ENCODE results near the gene ERGIC1.
A peak's percentile ranks its signal among the peaks of the same experiment; 100 is the strongest.
"Not testable (repeated sequence)": the region's sequence is repeated elsewhere in the genome, so short reads cannot be mapped to it uniquely, and the experiment has no call there.

Gene ERGIC1

DNA sequence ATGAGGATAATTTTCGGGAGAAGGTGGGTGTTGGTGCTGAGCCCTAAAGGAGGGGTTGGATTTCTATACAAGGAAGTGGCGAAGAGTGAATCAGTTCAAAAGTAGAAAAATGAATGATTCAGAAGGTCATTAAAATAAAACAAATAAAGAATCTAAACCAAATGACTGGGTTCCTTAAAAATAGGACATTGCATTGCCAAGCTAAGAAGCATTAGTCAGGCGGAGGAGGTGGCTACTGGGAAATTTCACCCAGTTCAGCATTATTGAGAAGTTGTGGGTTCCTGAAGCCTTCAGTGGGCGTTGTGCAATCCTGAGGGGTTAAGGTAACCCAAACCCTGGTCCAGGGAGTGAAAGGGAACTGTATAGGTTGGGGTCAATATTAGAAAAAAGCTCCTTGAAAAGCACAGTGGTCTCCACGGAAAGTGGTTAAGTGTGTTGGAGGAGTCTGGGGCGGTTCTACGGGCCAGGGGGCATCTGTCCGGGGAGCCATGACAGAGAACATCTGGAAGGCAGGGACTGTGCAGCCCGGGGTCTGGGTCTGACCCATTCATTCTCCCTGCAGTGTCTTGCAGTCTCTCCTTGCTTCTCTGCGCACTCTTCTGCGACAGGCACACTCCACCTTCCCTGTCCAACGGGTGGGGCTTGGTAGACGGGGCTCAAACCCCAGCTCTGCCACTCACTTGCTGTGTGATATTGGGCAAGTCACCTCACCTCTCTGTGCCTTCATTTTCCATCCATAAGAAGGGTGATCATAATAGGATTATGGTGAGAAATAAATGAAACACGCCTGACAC, 35.4 kb upstream of the ERGIC1 start:
- Histone ChIP-seq H3K4me3 (no peak overlapping the region), H3K27ac (peak overlapping the region in 19 of 21 experiments; percentile 41 to 86 (median 77))

GRCh38 chr5:172799416-172799815, 34.6 kb upstream of the ERGIC1 start:
- H3K4me3 ChIP-seq = no peak overlapping the region
- peak overlapping the region in 19 of 21 experiments; percentile 36 to 86 (median 78) for H3K27ac ChIP-seq

- Histone ChIP-seq H3K4me3 (no peak overlapping the region), H3K27ac (peak overlapping the region in 20 of 21 experiments; percentile 36 to 86 (median 78))
Measured at GRCh38 chr5:172800088-172800551, 33.9 kb upstream of the ERGIC1 start.

- Histone ChIP-seq H3K4me3 (no peak overlapping the region), H3K27ac (peak overlapping the region in 11 of 21 experiments; percentile 5 to 86 (median 77))
Measured at GRCh38 chr5:172801179-172801671, 32.8 kb upstream of the ERGIC1 start.

DNA sequence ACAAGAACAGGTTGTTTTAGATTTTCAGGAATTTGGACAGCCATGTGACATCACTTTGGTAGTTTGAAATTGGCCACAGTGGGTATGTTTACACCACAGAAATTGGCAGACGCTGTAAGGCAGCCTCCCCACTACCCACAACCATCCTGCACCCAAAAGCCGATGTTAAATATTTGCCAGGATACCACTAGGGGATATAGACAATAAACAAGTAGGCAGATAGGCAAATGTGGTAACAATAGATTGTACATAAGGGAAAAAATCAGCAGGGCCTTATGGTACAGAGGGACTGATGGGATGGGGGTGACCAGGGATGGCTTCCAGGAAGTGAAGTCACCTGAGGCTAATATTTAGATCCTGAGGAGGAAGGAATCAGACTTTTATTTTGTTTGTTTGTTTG, 31.9 kb upstream of the ERGIC1 start:
- H3K27ac ChIP-seq = peak overlapping the region in 4 of 21 experiments; percentile 67 to 86 (median 84)
- H3K4me3 ChIP-seq = no peak overlapping the region

GRCh38 chr5:172802567-172803176, 31.4 kb upstream of the ERGIC1 start:
- H3K27ac ChIP-seq = no peak overlapping the region
- H3K4me3 ChIP-seq = no peak overlapping the region

GRCh38 chr5:172805018-172805683, 28.9 kb upstream of the ERGIC1 start:
- Histone ChIP-seq H3K27ac (no peak overlapping the region), H3K4me3 (no peak overlapping the region)

- H3K4me3 ChIP-seq = no peak overlapping the region
- H3K27ac ChIP-seq = peak overlapping the region in 9 of 21 experiments; percentile 7 to 60 (median 41)
Measured at GRCh38 chr5:172805736-172806255, 28.3 kb upstream of the ERGIC1 start.

DNA sequence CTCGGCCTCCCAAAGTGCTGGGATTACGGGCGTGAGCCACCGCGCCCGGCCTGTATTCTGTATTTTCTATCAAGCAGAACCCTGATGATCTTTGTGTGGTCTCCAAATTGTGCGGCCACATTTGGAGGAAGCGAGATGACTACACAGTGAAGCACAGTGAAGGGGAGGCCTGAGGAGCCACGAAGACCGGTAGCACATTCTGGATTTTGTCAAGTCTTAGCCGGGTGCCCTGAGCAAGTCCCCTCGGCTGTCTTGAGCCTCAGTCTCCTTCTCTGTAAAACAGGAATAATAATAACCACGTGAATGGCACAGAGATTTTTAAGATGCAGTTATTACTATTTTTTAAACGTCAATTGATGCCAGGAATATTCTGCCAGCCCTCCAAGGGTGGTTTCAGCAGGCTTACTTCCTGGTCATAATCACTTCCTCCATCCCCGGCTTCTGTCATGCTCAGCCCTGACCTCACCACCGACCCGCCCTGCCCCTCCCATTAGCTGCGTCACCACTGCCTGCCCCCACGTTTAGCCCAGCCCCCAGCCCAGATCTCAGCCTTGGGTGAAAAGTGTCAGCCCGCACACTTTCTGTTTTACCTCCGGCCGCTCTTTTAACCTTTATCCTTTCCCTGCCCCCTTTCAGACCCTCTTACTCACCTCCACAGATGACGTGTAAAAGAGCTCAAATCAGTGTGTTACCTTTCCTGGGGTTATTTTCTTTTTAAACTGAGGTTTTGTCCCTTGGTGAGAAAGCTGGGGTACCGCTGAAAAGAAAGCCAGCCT, 27.0 kb upstream of the ERGIC1 start:
- peak overlapping the region in 19 of 21 experiments; percentile 54 to 87 (median 78) for H3K27ac ChIP-seq
- peak overlapping the region in 4 of 7 experiments; percentile 1 to 28 (median 14) for H3K4me3 ChIP-seq

GRCh38 chr5:172807766-172808311, 26.2 kb upstream of the ERGIC1 start:
- peak overlapping the region in 19 of 21 experiments; percentile 46 to 87 (median 78) for H3K27ac ChIP-seq
- peak overlapping the region in 2 of 7 experiments; percentile 19 to 28 for H3K4me3 ChIP-seq

DNA sequence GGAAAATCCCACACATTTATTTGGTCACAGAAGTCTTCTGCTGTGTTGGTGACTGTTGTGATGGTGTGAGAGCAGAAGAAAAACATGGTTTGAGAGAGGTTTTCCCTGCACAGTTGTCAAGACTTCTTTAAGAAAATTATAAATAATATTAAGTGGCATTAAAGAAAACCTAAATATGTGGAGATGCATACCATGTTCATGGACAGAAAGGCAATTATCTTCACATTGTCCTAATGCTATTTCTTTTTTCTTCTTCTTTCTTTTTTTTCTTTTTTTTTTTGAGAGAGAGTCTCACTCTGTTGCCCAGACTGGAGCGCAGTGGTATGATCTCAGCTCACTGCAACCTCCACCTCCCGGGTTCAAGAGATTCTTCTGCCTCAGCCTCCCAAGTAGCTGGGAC, 24.3 kb upstream of the ERGIC1 start:
- no peak overlapping the region for H3K4me3 ChIP-seq
- no peak overlapping the region for H3K27ac ChIP-seq

DNA sequence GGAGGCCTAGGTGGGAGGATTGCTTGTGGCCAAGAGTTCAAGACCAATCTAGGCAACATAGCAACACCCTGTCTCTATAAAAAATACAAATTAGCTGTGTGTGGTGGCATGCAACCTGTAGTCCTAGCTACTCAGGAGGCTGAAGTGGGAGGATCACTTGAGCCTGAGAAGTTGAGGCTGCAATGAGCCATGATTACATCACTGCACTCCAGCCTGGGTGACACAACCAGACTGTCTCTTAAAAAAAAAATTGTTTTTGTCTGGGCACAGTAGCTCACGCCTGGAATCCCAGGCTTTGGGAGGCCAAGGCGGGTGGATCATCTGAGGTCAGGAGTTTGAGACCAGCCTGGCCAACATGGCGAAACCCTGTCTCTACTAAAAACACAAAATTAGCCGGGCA, 23.1 kb upstream of the ERGIC1 start:
- not testable (repeated sequence) for H3K4me3 ChIP-seq, H3K27ac ChIP-seq

DNA sequence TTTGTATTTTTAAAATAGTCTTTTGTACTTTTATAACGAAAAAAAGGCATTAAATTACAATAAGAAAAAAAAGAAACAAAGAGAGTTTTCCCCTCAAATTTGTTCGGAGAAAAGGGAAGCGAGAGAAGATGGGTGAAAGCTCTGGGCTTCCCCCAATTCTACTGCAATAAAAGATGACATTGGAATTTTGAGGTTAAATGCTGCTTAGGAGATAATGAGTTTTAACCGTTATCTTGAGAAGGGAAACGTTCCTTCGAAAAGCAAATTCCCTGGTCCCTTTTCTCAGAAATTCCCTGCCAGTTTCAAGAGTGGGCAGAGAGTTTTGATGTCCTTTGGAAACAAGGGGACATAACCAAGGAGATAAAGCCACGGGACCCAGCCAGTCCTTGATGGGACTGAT, 18.4 kb upstream of the ERGIC1 start:
- H3K4me3 ChIP-seq = no peak overlapping the region
- no peak overlapping the region for H3K27ac ChIP-seq

- no peak overlapping the region for H3K4me3 ChIP-seq
- peak overlapping the region in 5 of 21 experiments; percentile 6 to 29 (median 20) for H3K27ac ChIP-seq
Measured at GRCh38 chr5:172816925-172817562, 17.0 kb upstream of the ERGIC1 start.

GRCh38 chr5:172817664-172818063, 16.4 kb upstream of the ERGIC1 start:
- H3K27ac ChIP-seq = no peak overlapping the region

GRCh38 chr5:172818081-172818480, 16.0 kb upstream of the ERGIC1 start:
- no peak overlapping the region for H3K27ac ChIP-seq
- no peak overlapping the region for H3K4me3 ChIP-seq

More at GRCh38 chr5:172817664-172818063, 16.4 kb upstream of the ERGIC1 start:
- no peak overlapping the region for H3K4me3 ChIP-seq

DNA sequence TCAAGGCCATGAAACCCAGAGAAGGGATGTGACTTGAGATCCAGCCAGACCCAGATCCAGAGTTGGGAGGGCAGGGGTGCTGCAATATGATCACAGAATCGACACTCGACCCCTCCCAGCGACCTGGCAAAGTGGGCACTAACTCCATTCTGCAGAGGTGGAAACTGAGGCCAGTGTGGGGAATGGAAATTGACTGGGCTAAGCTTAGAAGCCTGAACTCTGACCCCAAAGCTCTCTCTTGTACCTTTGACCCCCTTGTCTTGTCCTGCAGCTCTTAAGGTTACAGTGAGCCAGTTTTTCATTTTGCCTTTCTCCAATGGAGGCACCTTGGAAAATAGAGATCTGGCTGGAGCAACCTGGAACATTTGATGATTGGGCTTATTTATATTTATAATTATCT, 14.5 kb upstream of the ERGIC1 start:
- H3K27ac ChIP-seq = peak overlapping the region in 4 of 21 experiments; percentile 5 to 31 (median 19)

GRCh38 chr5:172820046-172820767, 13.8 kb upstream of the ERGIC1 start:
- no peak overlapping the region for H3K4me3 ChIP-seq
- peak overlapping the region in 6 of 21 experiments; percentile 5 to 54 (median 28) for H3K27ac ChIP-seq

More for the DNA sequence above, 14.5 kb upstream of the ERGIC1 start:
- H3K4me3 ChIP-seq = no peak overlapping the region

All from skin epidermis (tissue), 12 donors.